GM12873 (cell line): Measurements from ENCODE around the gene TMPRSS15.

Experiments
- CTCF ChIP-seq: IDR thresholded peaks from 2 replicates; pipeline ENCODE4 v1.5.1; 2012; ENCODE audit warnings: low read depth, mild to moderate bottlenecking, moderate library complexity, low read length, control low read depth; ENCODE audit not compliant: insufficient read depth; ENCODE audit errors: missing control alignments

Gene TMPRSS15

DNA sequence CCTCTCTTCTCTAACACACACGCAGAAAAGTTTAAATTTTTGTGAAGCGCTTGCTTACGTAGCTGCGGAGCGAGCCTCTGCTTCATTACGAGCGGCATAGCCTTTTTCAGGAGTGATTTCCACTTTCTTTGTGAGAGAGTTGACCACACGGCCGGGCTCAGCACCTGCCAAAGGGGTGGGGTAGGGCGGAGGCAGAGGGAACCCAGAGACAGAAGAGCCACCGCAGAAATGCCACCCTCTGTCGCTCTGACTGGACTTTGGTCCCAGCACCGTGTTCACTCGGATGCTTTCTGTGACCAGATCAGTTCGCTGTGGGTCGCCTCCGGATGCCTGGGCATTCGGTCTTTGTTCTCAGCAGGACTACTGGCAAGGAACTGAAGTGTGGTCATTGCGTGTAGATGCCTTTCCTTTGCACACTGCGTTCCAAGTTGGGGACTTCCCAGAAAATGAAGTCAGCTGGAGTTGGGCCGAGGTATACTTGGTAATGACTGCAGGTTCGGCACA lies 158.1 kb downstream of the TMPRSS15 start:
- TF ChIP-seq CTCF, result no peak

DNA sequence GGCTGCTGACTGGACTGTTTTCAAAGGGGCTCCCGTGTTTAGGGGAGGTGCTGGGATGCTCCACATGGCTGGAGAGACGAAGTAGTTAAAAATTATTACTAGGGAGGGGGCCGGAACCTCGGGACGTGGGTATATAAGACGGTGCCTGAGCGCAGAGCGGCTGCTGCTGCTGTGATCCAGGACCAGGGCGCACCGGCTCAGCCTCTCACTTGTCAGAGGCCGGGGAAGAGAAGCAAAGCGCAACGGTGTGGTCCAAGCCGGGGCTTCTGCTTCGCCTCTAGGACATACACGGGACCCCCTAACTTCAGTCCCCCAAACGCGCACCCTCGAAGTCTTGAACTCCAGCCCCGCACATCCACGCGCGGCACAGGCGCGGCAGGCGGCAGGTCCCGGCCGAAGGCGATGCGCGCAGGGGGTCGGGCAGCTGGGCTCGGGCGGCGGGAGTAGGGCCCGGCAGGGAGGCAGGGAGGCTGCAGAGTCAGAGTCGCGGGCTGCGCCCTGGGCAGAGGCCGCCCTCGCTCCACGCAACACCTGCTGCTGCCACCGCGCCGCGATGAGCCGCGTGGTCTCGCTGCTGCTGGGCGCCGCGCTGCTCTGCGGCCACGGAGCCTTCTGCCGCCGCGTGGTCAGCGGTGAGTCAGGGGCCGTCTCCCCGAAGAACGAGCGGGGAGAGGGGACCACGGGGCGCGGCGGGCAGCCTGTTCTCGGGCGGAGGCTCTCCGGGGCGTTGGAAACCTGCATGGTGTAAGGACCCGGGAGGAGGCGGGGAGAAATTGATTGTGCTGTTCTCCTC lies 158.7 kb downstream of the TMPRSS15 start, which contains the start of gene CHODL:
Gene CHODL, plus strand, starts transcription at position 163 of the 793 bp plus-strand sequence. Its CDS starts 391 bp downstream, at position 554.
- no peak for TF ChIP-seq CTCF

GRCh38 chr21:18235545-18235944 lies 168.0 kb downstream of the TMPRSS15 start:
- TF ChIP-seq CTCF, result no peak

DNA sequence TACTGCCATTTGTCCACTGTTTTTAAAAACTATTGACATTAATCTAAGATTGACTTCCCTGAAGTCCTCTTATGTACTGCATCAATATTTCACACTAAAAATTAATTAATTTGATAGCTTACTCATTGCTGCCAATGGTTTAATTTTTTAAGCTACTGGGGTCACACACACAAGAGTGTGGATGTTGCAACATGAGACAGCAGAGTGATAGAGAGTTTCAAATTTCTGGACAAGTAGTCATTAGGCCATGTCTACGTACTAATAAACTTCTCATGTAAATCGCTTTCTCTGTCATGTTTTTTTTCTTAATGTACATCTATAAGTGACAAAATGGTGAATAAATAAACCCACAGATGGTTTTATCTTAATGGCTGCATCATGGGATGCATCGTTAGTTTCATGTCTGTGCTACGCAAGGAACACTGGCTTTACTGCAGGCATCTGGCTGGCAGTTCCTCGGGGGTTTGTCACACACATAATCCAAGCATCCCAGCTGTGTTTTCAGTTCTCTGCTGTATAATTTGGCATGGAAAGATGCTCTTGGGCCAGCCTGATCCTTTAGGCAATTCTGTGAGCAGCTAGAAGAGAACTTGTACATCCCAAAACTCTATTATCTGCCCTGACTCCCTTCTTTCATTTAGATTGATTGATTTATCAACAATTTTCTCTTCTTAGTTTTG lies 175.4 kb downstream of the TMPRSS15 start:
- no peak for TF ChIP-seq CTCF

DNA sequence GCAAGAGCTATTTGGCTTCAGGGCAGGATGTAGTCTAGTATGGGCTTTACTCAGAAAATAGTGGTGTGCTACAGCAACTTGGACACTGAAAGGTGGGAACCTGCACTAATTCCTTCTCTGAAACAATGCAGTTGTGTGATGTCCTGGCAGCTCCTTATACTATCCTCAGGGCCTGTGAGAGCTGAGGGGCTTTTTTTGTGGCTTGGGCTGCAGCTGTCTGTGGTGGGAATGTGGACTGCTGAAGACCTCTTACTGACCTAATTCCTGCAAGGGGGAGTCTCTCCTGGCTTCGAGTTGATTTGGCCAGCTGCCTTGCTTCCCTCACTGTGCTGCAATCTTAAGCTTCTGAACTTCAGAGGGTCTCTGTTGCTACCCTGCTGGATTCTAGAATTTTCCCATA lies 181.2 kb downstream of the TMPRSS15 start:
- no peak for TF ChIP-seq CTCF

- no peak for TF ChIP-seq CTCF
Measured at GRCh38 chr21:18220498-18220897, 183.1 kb downstream of the TMPRSS15 start.
